Measurements from ENCODE around the gene MGMT. TPM values are rescaled to one million over a fixed set of nuclear protein-coding genes. Genes with fewer than 3 reads are reported as not detected.

Gene MGMT
- polyA plus RNA-seq, 12 donors = 11.3 to 18.1 (median 13.5) TPM; not detected in 1

- no peak for DNase-seq
Measured at GRCh38 chr10:129681856-129682255, 214.8 kb downstream of the MGMT start.

- DNase-seq = no peak
Measured at GRCh38 chr10:129683519-129683918, 216.5 kb downstream of the MGMT start.

- no peak for DNase-seq
Measured at GRCh38 chr10:129683920-129684319, 216.9 kb downstream of the MGMT start.

- DNase-seq = no peak
Measured at GRCh38 chr10:129685271-129685670, 218.2 kb downstream of the MGMT start.

GRCh38 chr10:129689671-129690071, 222.6 kb downstream of the MGMT start:
- peak; percentile 63 for DNase-seq

- no peak for DNase-seq
Measured at GRCh38 chr10:129690248-129691070, 223.4 kb downstream of the MGMT start.

- DNase-seq = no peak
Measured at GRCh38 chr10:129692695-129693094, 225.7 kb downstream of the MGMT start.

- no peak for DNase-seq
Measured at GRCh38 chr10:129693382-129693781, 226.3 kb downstream of the MGMT start.

GRCh38 chr10:129694184-129694583, 227.1 kb downstream of the MGMT start:
- DNase-seq = no peak

GRCh38 chr10:129694691-129695243, 227.7 kb downstream of the MGMT start:
- DNase-seq = peak; percentile 96

GRCh38 chr10:129695671-129696070, 228.6 kb downstream of the MGMT start:
- DNase-seq = no peak

GRCh38 chr10:129696636-129697035, 229.6 kb downstream of the MGMT start:
- no peak for DNase-seq

GRCh38 chr10:129697463-129698247, 230.6 kb downstream of the MGMT start:
- DNase-seq = no peak

GRCh38 chr10:129699722-129700340, 232.8 kb downstream of the MGMT start:
- no peak for DNase-seq

- DNase-seq = no peak
Measured at GRCh38 chr10:129702605-129703004, 235.6 kb downstream of the MGMT start.

GRCh38 chr10:129703287-129704137, 236.5 kb downstream of the MGMT start:
- no peak for DNase-seq

- DNase-seq = no peak
Measured at GRCh38 chr10:129704225-129704624, 237.2 kb downstream of the MGMT start.

GRCh38 chr10:129704786-129705525, 237.9 kb downstream of the MGMT start:
- DNase-seq = no peak

- DNase-seq = no peak
Measured at GRCh38 chr10:129705676-129706075, 238.6 kb downstream of the MGMT start.

GRCh38 chr10:129706081-129706480, 239.0 kb downstream of the MGMT start:
- DNase-seq = no peak

- DNase-seq = no peak
Measured at GRCh38 chr10:129706523-129706922, 239.5 kb downstream of the MGMT start.
